Bone marrow (tissue), 2 donors: ENCODE data around the gene MIPEP.
"Not testable (repeated sequence)": the region's sequence is repeated elsewhere in the genome, so short reads cannot be mapped to it uniquely, and the experiment has no call there.

Source experiments
- DNase-seq, 2 donors: peaks; one replicate each; lab custom pipeline; 2025; lab: John Stamatoyannopoulos, UW

MIPEP gene

DNA sequence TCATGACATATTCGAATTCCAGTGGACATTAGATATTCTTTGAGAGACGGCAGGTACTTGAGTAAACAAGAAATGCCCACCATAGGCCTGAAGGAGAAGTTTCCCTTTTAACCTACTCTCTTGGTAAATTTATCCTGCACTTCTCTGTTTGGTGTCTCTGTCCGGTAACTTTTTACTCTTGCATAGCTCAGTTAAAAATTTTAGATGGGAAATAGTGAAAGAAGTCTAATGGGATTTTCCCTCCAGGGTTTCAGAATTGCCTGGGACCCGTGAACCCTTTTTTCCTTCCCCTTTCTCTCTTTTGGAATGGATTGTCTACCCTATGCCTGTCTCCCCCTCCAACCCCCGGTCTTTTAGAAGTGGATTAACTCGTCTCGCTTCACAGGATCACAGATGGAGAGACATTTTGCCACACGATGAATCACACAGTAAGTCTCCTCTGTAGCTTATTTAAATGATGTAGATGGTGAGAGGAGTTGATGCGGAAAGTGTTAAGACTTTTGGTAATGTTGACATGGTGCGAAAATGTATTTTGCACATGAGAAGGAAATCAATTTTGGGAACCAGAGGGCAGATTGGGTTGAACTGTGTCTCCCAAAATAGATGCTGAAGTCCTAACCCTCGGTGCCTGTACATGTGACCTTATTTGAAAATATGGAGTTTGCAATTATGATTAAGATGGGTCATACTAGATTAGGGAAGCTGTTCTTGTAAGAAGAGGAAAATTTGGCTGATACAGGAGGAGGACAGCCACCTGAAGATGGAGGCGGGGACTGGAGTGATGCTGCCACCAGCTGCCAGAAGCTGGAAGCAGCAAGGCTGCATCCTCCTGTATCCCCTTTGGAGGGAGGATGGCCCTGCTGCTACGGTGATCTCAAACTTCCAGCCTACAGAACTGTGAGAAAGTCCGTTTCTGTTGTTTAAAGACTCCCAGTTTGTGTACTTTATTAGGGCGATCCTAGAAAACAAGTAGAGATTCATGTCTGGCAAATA, 711 bp upstream of the MIPEP start:
- no peak for DNase-seq

GRCh38 chr13:23884361-23884760, 4.8 kb downstream of the MIPEP start:
- DNase-seq: not testable (repeated sequence)

- no peak for DNase-seq
Observed at GRCh38 chr13:23883255-23883654, 5.9 kb downstream of the MIPEP start.

DNA sequence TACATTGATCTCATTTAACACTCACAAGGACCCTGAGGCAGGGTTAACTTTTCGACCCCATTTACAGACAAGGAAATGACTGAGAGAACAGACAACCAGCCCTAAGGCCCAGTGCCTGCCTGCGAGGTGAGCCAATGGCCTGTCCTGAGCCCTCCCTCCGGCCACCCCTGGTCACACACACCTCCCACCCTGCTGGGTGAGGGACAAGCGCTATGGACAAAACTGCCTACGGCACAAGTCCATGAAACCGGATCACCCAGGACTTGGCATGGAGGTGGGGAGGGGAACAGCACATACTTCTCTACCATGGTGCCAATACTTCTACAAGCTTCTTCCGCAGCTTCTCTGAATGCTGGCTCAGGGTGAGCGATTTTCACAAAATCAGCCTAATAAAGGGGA, 7.8 kb downstream of the MIPEP start:
- not testable (repeated sequence) for DNase-seq

DNA sequence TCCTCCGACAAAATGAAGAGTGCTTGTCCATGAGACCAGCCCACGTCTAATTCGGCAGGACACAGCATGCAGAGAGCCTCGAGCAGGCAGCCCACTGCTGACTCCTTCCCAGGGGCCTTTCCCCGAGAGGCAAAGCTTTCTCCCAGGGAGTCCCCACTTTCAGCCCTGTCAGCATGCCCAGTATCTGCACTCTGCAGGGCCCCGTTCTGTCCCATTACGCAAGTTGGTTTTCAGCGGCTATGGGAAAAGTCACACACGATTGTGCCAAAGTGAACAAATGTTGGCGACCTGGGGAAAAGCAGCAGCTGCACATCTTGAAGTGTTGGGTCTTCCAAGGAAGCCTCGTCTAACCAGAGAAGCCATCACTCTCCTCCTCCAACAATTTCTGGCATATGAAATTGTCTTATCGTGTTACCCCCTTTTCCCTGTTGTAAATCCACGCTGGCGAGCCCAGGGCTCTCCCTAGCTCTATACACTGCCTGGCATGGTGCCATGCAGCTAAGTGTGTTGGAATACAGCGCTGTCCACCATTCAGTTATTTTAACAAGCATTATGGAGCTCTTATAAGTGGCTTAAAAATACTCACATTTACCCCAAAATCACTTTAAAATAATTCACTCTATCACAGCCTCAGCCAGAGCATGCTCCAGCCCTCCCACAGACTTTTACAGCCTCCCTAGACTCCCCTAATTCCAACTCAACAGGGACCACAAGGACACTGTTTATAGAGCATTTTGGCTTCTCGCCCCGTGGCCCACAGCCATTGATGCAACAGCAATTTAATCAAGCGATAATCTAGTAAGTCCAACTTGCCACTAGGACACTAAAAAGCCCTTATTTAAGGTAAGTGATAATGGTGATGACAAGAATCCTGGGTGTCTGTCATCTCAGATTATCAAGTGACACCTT, 8.5 kb downstream of the MIPEP start:
- not testable (repeated sequence) for DNase-seq

GRCh38 chr13:23877286-23877685, 11.9 kb downstream of the MIPEP start:
- DNase-seq: no peak

GRCh38 chr13:23876265-23876664, 12.9 kb downstream of the MIPEP start:
- DNase-seq: no peak

- no peak for DNase-seq
Observed at GRCh38 chr13:23871616-23872220, 17.5 kb downstream of the MIPEP start.

DNA sequence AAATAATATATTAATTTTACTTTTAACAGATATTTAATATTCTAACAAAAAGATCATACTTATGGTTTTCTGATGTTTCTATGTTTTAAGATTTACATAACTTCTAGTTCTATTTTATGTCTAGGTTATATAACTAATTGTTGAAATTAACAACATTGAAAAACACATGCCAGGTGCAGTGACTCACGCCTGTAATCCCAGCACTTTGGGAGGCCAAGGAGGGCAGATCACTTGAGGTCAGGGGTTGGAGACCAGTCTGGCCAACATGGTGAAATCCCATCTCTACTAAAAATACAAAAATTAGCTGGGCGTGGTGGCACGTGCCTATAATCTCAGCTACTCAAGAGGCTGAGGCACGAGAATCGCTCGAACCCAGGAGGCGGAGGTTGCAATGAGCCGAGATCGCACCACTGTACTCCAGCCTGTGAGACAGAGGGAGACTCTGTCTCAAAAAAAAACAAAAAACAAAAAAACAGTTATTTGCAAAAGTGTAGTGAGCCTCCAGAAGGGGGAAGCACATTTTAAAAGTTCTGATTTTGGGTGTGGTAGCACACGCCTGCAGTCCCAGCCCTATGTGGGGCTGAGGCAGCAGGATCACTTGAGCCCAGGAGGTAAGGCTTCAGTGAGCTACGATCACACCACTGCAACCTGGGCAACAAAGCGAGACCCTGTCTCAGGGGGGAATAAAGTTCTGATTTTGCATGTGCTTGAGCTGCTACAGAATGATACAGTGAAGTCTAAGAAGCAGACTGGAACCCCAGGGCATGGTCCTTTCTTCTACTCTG, 18.7 kb downstream of the MIPEP start:
- DNase-seq: no peak

DNA sequence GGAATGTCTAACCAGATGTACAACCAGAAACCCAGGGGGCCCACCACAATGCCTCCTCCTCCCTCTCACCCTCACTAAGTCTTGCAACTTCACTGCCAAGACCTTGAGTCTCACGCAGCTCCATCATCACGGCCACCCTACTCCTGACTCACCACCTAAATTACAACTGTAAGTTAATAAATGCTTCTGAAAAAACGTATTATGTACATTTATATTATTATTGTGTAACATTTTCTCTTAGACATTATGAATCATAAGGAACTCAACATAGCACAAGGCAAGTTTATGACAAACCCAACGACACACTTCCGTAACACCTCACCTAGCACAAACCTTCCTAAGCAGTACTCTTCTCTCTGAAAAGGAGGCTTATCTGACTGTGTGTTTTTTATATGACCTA, 20.7 kb downstream of the MIPEP start:
- no peak for DNase-seq

GRCh38 chr13:23867027-23867491, 22.1 kb downstream of the MIPEP start:
- DNase-seq: no peak

DNA sequence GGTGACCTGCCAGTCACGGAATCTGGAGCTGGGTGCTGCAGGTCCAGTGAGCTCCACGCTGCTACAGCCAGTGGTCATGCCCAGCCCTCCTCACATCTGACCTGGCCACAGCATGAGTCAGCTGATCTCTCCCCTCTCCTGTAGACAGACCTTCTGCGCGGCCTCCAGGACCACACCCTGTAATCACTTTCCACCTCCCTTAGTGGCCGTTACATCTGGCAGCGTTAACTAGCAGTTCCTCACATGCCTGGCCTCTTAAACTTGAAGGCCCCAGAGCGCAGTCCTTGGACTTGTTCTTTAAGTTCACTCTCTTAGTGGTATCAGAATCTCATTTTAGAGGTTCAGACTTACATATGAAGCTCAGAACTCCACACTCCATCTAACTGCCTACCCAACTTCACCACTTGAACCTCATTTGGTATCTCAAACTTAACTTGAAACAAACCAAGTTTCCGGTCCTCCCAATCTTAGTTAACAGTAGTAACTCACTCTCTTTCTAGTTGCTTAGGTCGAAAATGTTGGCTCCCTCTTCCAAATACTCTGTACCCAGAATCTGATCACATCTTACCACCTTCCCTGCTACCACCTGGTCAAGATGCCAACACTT, 22.7 kb downstream of the MIPEP start:
- DNase-seq: no peak

DNA sequence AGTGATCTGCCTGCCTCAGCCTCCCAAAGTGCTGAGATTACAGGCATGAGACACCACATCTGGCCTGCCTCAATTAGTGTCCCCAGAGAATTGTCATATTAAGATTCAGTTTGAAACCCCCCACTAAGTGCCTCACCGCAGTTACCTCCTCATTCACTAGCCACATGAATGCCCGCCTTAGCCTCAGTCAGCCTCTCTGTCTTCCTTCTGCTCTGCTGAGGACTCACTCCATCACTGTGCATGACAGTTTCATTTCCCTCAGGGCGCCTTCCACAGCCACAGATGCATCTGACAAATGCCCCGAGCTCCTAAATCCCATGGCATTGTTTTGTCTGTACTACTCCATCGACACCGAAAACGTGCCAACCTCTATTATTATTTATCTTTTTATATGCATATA, 23.3 kb downstream of the MIPEP start:
- DNase-seq: no peak

DNA sequence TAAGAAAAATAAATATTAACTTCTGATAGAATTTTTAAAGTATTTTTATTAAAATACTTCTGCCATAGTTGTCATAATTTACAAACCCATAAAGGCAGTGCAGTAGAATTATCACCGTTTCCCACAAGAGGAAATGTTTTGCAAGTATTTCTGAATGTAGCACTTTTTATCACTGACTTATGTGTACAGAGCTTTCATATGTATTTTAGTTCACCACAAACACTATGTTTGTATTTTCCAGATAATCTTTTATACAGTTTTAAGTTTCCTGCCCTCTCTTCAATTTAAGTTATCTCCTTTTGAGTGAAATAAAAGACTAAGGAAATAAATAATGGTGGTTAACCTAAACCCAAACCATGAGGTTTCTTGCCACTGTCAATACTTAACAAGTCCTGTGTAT, 24.2 kb downstream of the MIPEP start:
- no peak for DNase-seq

GRCh38 chr13:23861310-23861709, 27.9 kb downstream of the MIPEP start:
- DNase-seq: no peak

DNA sequence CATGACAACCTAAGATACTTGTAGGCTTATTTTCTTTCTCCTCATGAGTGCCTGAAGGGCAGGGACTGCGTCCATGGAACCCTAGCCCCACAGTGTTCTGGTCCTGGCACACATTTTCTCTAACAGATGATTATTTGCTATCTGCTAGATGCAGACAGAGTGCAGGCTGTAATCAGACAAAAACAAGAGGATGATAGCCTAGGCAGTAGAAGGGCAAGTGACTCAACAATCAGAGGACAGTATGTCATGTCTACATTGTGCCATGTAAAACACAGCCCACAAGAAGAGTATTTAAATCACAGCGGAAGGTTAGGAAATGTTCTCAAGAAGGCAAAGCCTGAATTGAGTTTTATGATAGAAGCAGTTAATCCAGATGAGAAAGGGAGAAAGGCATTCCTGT, 29.3 kb downstream of the MIPEP start:
- no peak for DNase-seq

DNA sequence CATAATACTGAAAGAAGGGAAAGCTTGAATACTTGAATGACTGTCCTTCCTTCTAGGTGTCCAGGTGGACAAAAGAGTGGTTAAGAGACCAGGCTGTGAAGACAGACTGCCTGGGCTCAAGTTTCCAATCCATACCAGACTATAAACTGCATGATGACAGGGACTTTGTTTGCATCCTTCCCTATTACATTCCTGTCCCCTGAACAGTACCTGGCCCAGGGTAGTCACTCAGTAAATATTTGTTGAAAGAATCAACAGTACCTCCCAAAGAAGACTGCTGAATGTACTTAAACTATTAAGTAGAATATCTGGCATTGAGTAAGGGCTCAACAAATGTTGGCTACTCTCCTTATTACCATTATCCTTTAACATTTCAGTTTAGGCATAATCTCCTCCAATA, 29.7 kb downstream of the MIPEP start:
- DNase-seq: no peak

DNA sequence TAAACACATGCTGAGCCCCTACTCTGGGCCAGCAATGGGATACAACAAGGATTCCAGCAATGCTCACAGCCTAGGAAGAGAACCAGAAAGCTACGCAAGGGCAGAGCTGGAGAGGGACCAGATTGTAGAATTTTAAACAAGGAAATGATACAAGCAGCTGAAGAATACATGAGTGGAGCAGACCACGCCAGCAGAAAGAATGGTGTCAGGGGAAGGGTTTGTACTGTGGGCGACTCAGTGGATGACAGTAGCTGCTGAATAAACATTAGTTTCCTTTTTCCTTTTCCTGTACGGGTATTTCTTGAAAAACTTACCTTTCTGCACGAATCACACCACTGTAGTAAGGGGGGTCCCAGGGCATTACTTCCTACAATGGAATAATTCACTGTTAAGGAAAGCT, 30.7 kb downstream of the MIPEP start:
- no peak for DNase-seq

GRCh38 chr13:23856008-23856750, 33.0 kb downstream of the MIPEP start:
- DNase-seq: no peak

DNA sequence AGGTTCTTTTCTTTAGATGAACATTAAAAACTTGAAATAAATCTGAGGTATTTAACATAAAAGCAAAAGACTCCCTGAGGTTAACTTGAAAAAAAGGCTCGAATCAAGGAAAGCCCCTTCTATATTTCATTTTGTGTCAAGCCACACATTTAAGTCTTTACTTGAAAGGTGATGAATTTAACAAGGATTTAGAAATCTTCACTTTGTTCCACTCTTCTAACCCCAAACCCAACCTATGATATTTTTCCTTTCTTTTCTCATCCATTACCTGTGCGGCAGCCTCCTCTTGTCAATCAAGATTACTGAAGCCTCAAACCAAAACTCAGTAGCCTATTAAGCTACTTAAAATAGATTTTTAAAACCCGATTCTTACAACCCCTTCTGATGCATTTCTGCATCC, 33.8 kb downstream of the MIPEP start:
- DNase-seq: no peak
